Panc1 (cell line): ENCODE results near the gene ABHD8.

Source experiments
- REST ChIP-seq, 2 experiments: IDR thresholded peaks; 2 replicates each; pipeline ENCODE4 v1.6.1; 2011 to 2012; ENCODE audit warnings: low read depth in 2 of 2, control low read depth in 1 of 2, low read length in 1 of 2, mild to moderate bottlenecking in 1 of 2, moderate library complexity in 1 of 2; ENCODE audit not compliant: insufficient read depth in 1 of 2
- TF ChIP-seq, protein P1 (sequence below): fragments of 450-650 bp; IDR thresholded peaks from 2 replicates; pipeline ENCODE4 v1.5.1; 2017; ENCODE audit warnings: mild to moderate bottlenecking

DNA sequence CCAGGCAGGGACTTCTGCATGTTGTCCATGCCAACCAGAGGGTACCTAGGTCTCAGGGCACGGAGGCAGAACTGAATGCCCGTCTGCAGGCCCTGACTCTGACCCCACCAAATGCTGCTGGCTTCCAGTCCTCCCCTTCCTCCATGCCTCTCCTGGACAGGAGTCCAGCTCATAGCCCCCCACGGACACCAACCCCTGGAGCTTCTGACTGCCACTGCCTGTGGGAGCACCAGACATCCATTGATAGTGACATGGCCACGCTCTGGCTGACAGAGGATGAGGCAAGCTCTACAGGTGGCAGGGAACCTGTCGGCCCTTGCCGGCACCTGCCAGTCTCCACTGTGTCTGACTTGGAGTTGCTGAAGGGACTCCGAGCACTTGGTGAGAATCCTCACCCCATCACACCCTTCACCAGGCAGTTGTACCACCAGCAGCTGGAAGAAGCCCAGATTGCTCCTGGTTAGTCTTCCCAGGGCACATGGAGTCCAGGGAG, 19.7 kb downstream of the ABHD8 start:
- TF ChIP-seq, protein P1, sequence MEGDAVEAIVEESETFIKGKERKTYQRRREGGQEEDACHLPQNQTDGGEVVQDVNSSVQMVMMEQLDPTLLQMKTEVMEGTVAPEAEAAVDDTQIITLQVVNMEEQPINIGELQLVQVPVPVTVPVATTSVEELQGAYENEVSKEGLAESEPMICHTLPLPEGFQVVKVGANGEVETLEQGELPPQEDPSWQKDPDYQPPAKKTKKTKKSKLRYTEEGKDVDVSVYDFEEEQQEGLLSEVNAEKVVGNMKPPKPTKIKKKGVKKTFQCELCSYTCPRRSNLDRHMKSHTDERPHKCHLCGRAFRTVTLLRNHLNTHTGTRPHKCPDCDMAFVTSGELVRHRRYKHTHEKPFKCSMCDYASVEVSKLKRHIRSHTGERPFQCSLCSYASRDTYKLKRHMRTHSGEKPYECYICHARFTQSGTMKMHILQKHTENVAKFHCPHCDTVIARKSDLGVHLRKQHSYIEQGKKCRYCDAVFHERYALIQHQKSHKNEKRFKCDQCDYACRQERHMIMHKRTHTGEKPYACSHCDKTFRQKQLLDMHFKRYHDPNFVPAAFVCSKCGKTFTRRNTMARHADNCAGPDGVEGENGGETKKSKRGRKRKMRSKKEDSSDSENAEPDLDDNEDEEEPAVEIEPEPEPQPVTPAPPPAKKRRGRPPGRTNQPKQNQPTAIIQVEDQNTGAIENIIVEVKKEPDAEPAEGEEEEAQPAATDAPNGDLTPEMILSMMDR, result no peak
- TF ChIP-seq REST (IDR thresholded peaks at IDR 0.05; ENCODE audit: insufficient read depth in 1 of 2, low read depth in 2 of 2, low read length in 1 of 2), result no peak
